OCI-LY7 (cell line): ENCODE data around the gene PAPOLB. TPM values are rescaled to one million over a fixed set of nuclear protein-coding genes. Genes with fewer than 3 reads are reported as not detected.

Experiments used
- BruUV-seq: library from RNA; stranded (reverse); fragments of 400-500 nt; replicated peaks from 2 replicates; lab custom pipeline; 2021; lab: Mats Ljungman, UMichigan
- CTCF ChIA-PET: fragments of 300-600 bp; sonication (Branson Sonifier 250); formaldehyde crosslinking; loops from one replicate; lab custom pipeline; 2022; ENCODE audit warnings: antibody characterized with exemption; ENCODE audit not compliant: unreplicated experiment; lab: Charles Lee
- POLR2A ChIA-PET: fragments of 300-600 bp; sonication (Branson Sonifier 250); formaldehyde crosslinking; loops from one replicate; lab custom pipeline; 2022; ENCODE audit warnings: antibody characterized with exemption; lab: Charles Lee
- DNase-seq: peaks from one replicate; pipeline ENCODE4 v3.0.0-alpha.2; 2015; ENCODE audit warnings: low spot score
- H2AFZ ChIP-seq: fragments of 200-600 bp; sonication (generic), shearing (Covaris generic); 2 replicates; pipeline ENCODE4 v1.6.1; 2014; ENCODE audit warnings: mild to moderate bottlenecking, antibody characterized with exemption, low read length, moderate library complexity
- H3K27ac ChIP-seq: fragments of 200-600 bp; sonication (generic); 2 replicates; pipeline ENCODE4 v1.5.1; 2014; ENCODE audit warnings: mixed run types, low read depth, mild to moderate bottlenecking, moderate library complexity, low read length, inconsistent platforms; ENCODE audit not compliant: poor library complexity, severe bottlenecking
- H3K36me3 ChIP-seq: fragments of 200-600 bp; sonication (generic); 2 replicates; pipeline ENCODE4 v1.6.1; 2014; ENCODE audit warnings: mild to moderate bottlenecking, antibody characterized with exemption, low read length, moderate library complexity, mixed read lengths; ENCODE audit not compliant: insufficient read depth
- H3K4me1 ChIP-seq: fragments of 200-600 bp; sonication (generic); 2 replicates; pipeline ENCODE4 v1.5.1; 2014; ENCODE audit warnings: mild to moderate bottlenecking, low read length; ENCODE audit not compliant: insufficient read depth, poor library complexity, severe bottlenecking
- H3K4me2 ChIP-seq: fragments of 200-600 bp; sonication (generic); 2 replicates; pipeline ENCODE4 v1.6.1; 2014; ENCODE audit warnings: mild to moderate bottlenecking, low read length
- H3K4me3 ChIP-seq: fragments of 200-600 bp; sonication (generic); 2 replicates; pipeline ENCODE4 v1.5.1; 2014; ENCODE audit warnings: mild to moderate bottlenecking, low read depth, low read length; ENCODE audit not compliant: poor library complexity, severe bottlenecking
- H3K79me2 ChIP-seq: fragments of 200-600 bp; sonication (generic); 2 replicates; pipeline ENCODE4 v1.6.1; 2016; ENCODE audit warnings: low read depth, mild to moderate bottlenecking, low read length, moderate library complexity, mixed read lengths; ENCODE audit not compliant: insufficient read depth
- H3K9me2 ChIP-seq: fragments of 200-600 bp; sonication (generic); 2 replicates; pipeline ENCODE4 v1.6.1; 2016; ENCODE audit warnings: mild to moderate bottlenecking, low read length, mixed read lengths; ENCODE audit not compliant: insufficient read depth
- H3K9me3 ChIP-seq: fragments of 200-600 bp; sonication (generic); 2 replicates; pipeline ENCODE4 v1.6.1; 2014; ENCODE audit warnings: mild to moderate bottlenecking, mixed run types, low read length, mixed read lengths
- H4K20me1 ChIP-seq: fragments of 200-600 bp; sonication (generic); 2 replicates; pipeline ENCODE4 v1.6.1; 2014; ENCODE audit warnings: mild to moderate bottlenecking, antibody characterized with exemption, low read length, moderate library complexity, mixed read lengths; ENCODE audit not compliant: insufficient read depth
- EZH2phosphoT487 ChIP-seq: fragments of 200-600 bp; sonication (generic); IDR thresholded peaks from 2 replicates; pipeline ENCODE4 v1.6.1; 2018; ENCODE audit warnings: low read depth, borderline replicate concordance, mild to moderate bottlenecking, mixed run types, antibody characterized with exemption, low read length, moderate library complexity, mixed read lengths
- intact Hi-C: fragments of 100-400 bp; cut with micrococcal nuclease; formaldehyde crosslinking; loops from one replicate; pipeline ENCODE4 v1.10.0; 2022; ENCODE audit not compliant: unreplicated experiment
- total RNA-seq, 2 experiments: library from RNA; depleted of rRNA in 1 of 2; stranded (reverse); fragments of >200 nt in 1 of 2; shearing (Covaris generic) in 1 of 2; gene quantifications; 2 replicates each; pipeline ENCODE4 v1.2.3, GENCODE V29; 2014 to 2022
- TF ChIP-seq, protein P1 (sequence below): fragments of 200-600 bp; sonication (generic); conservative IDR thresholded peaks from 2 replicates; pipeline ENCODE4 v1.5.1; 2014; ENCODE audit warnings: mild to moderate bottlenecking, antibody characterized with exemption, low read length, moderate library complexity, mixed read lengths

The PAPOLB gene
- total RNA-seq, 2 experiments from 2014 or later, result not detected

DNA sequence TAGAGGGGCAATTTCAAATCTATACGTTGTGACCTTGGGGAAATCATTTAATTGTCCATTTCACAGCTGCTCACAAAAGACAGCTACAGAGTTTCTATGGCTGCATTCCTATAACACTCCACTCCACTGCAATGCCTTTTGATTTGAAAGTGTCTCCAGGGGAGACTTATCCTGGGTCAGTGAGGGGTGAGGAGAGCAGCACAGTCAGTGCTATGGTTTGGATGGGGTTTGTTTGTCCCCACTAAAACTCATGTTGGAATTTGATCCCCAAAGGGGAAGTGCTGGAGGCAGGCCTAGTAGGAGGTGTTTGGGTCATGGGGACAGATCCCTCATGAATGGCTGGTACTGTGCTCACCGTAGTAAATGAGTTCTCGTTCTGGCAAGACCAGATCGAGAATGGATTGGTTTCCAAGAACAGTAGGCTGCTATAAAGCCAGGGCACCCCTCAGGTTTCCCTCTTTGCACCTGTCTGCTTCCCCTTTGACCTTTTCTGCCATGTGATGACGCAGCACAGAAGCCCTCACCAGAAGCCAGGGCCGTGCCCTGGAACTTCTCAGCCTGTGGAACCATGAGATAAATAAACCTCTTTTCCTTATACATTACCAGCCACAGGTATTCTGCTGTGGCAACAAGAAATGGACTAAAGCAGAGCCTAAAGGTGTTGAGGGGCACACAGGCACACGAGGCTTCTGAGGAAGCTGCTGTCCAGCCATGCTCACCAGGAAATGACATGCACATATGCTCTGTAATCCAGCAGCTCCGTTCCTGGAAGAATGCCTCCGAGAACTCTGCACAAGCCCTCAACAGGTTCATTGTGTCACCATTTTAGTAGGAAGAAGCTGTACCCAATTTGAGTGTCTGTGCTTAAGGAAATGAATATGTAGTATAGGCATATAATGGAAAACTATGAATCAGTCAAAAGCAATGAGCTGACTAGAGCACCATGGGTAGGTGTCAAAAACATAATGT is 5.0 kb upstream of the PAPOLB start:
- Histone ChIP-seq H4K20me1 (no peaks in the 10 kb centered on the region), H3K36me3 (no peaks in the 10 kb centered on the region), H3K4me1 (no peaks in the 10 kb centered on the region), H3K4me3 (no peak overlapping the region), H2AFZ (no peak overlapping the region), H3K4me2 (no peak overlapping the region), H3K79me2 (no peaks in the 10 kb centered on the region), H3K27ac (no peak overlapping the region), H3K9me2 (no peaks in the 10 kb centered on the region), H3K9me3 (no peaks in the 10 kb centered on the region)
- TF ChIP-seq, protein P1, sequence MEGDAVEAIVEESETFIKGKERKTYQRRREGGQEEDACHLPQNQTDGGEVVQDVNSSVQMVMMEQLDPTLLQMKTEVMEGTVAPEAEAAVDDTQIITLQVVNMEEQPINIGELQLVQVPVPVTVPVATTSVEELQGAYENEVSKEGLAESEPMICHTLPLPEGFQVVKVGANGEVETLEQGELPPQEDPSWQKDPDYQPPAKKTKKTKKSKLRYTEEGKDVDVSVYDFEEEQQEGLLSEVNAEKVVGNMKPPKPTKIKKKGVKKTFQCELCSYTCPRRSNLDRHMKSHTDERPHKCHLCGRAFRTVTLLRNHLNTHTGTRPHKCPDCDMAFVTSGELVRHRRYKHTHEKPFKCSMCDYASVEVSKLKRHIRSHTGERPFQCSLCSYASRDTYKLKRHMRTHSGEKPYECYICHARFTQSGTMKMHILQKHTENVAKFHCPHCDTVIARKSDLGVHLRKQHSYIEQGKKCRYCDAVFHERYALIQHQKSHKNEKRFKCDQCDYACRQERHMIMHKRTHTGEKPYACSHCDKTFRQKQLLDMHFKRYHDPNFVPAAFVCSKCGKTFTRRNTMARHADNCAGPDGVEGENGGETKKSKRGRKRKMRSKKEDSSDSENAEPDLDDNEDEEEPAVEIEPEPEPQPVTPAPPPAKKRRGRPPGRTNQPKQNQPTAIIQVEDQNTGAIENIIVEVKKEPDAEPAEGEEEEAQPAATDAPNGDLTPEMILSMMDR, result no peak
- TF ChIP-seq EZH2phosphoT487, result no peak
- ChIA-PET CTCF (no interaction called here), POLR2A (interaction anchor here (0.5 to 1.0 kb wide), 4 partner anchors 17 to 1614 kb away, joined by 3 to 4 read pairs (median 4); partner anchors contain the start of gene RADIL)
- DNase-seq, result no peak
- intact Hi-C loops, result no loop called here
- BruUV-seq, result no TSS peak

DNA sequence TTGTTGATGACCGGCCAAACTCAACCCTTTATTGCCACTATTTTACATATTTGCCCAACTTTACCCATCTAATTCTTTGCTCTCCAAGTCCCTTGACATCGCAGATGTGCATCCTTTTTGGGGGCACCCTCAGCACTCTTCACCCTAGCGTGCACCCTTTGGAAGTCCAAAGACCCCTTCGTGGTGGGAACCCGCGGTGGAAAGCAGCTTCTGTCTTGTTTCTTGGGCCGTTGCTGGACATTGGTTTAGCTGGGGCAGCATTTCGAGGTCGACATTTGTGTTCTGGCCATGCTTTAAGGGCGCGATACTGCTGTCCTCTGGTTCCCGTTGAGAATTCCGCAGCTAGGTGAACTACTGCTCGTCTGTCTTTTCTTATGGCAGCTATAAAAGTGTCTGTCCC is 326 bp upstream of the PAPOLB start:
- no peaks in the 10 kb centered on the region; the same call in 1 of the 2 replicates for H3K9me2 ChIP-seq

More for the DNA sequence above, 326 bp upstream of the PAPOLB start:
- Histone ChIP-seq H3K4me1 (no peaks in the 10 kb centered on the region), H2AFZ (no peak overlapping the region), H3K79me2 (no peaks in the 10 kb centered on the region), H3K4me3 (no peak overlapping the region), H3K36me3 (no peaks in the 10 kb centered on the region), H3K27ac (no peak overlapping the region), H3K4me2 (no peak overlapping the region), H3K9me3 (no peaks in the 10 kb centered on the region), H4K20me1 (no peaks in the 10 kb centered on the region)
- ChIA-PET POLR2A (no interaction called here), CTCF (no interaction called here)
- TF ChIP-seq, protein P1, result no peak
- no peak for TF ChIP-seq EZH2phosphoT487
- BruUV-seq, result no TSS peak
- no peak for DNase-seq
- intact Hi-C loops, result no loop called here
